Measurements from ENCODE around the gene TIGAR.

The TIGAR gene

GRCh38 chr12:4283512-4284255, 37.3 kb upstream of the TIGAR start:
- no peak for TF ChIP-seq CTCF (IDR thresholded peaks at IDR 0.05; ENCODE audit: low read depth, low read length, missing control alignments)
- no peak overlapping the region for H3K4me3 ChIP-seq (replicated peaks; ENCODE audit: low read depth, low read length)
- no peak for DNase-seq (ENCODE audit: extremely low read depth, low read depth)

- no peak for DNase-seq (ENCODE audit: extremely low read depth, low read depth)
- no peak overlapping the region for H3K4me3 ChIP-seq (replicated peaks; ENCODE audit: low read depth, low read length)
- TF ChIP-seq CTCF (IDR thresholded peaks at IDR 0.05; ENCODE audit: low read depth, low read length, missing control alignments), result no peak
Measured at GRCh38 chr12:4284306-4284705, 36.7 kb upstream of the TIGAR start.

- no peak for DNase-seq (ENCODE audit: extremely low read depth, low read depth)
- H3K4me3 ChIP-seq (replicated peaks; ENCODE audit: low read depth, low read length), result no peak overlapping the region
- TF ChIP-seq CTCF (IDR thresholded peaks at IDR 0.05; ENCODE audit: low read depth, low read length, missing control alignments), result no peak
Measured at GRCh38 chr12:4285070-4285469, 35.9 kb upstream of the TIGAR start.

- no peak for DNase-seq (ENCODE audit: extremely low read depth, low read depth)
- no peak overlapping the region for H3K4me3 ChIP-seq (replicated peaks; ENCODE audit: low read depth, low read length)
- TF ChIP-seq CTCF (IDR thresholded peaks at IDR 0.05; ENCODE audit: low read depth, low read length, missing control alignments), result no peak
Measured at GRCh38 chr12:4286228-4286627, 34.8 kb upstream of the TIGAR start.

- no peak overlapping the region for H3K4me3 ChIP-seq (replicated peaks; ENCODE audit: low read depth, low read length)
- TF ChIP-seq CTCF (IDR thresholded peaks at IDR 0.05; ENCODE audit: low read depth, low read length, missing control alignments), result no peak
- DNase-seq (ENCODE audit: extremely low read depth, low read depth), result no peak
Measured at GRCh38 chr12:4286771-4287317, 34.2 kb upstream of the TIGAR start.

GRCh38 chr12:4287325-4288211, 33.4 kb upstream of the TIGAR start:
- DNase-seq (ENCODE audit: extremely low read depth, low read depth), result no peak
- TF ChIP-seq CTCF (IDR thresholded peaks at IDR 0.05; ENCODE audit: low read depth, low read length, missing control alignments), result no peak
- no peak overlapping the region for H3K4me3 ChIP-seq (replicated peaks; ENCODE audit: low read depth, low read length)
